Endothelial cell of umbilical vein (primary cell): ENCODE measurements around the gene MTR.

Experiments
- EZH2 ChIP-seq: IDR thresholded peaks from 2 replicates; pipeline ENCODE4 v1.6.1; 2012; ENCODE audit warnings: borderline replicate concordance, low read depth, mild to moderate bottlenecking, moderate library complexity, low read length, inconsistent platforms; ENCODE audit not compliant: severe bottlenecking
- FOS ChIP-seq: IDR thresholded peaks from 2 replicates; pipeline ENCODE4 v1.6.1; 2011; ENCODE audit warnings: mild to moderate bottlenecking, low read length, moderate library complexity, borderline replicate concordance; ENCODE audit not compliant: insufficient read depth
- GATA2 ChIP-seq: IDR thresholded peaks from 2 replicates; pipeline ENCODE4 v1.7.0; 2011; ENCODE audit warnings: low read depth, mild to moderate bottlenecking, moderate library complexity, mixed read lengths, low read length; ENCODE audit not compliant: insufficient read length, insufficient read depth
- JUN ChIP-seq: IDR thresholded peaks from 2 replicates; pipeline ENCODE4 v1.6.1; 2011; ENCODE audit warnings: borderline replicate concordance, low read depth; ENCODE audit not compliant: insufficient read length, insufficient read depth
- MYC ChIP-seq: IDR thresholded peaks from one replicate; pipeline ENCODE4 v1.6.1; 2011; ENCODE audit warnings: mild to moderate bottlenecking, low read depth, low read length
- POLR2A ChIP-seq: IDR thresholded peaks from 2 replicates; pipeline ENCODE4 v1.6.1; 2012; ENCODE audit warnings: low read depth, mild to moderate bottlenecking, control low read depth, low read length
- POLR2AphosphoS5 ChIP-seq: IDR thresholded peaks from 2 replicates; pipeline ENCODE4 v1.6.1; 2012; ENCODE audit warnings: low read depth, mild to moderate bottlenecking, control low read depth, low read length, moderate library complexity; ENCODE audit not compliant: insufficient read depth
- TF ChIP-seq, protein P1 (sequence below), 2 donors: IDR thresholded peaks; 1 replicate in 1 of 2; 2 replicates in 1 of 2; pipeline ENCODE4 v1.5.1; 2011; ENCODE audit warnings: low read length in 2 of 2, mild to moderate bottlenecking in 2 of 2, moderate library complexity in 2 of 2, control low read depth in 1 of 2, inconsistent platforms in 1 of 2, low read depth in 1 of 2; ENCODE audit not compliant: insufficient read depth in 1 of 2; ENCODE audit errors: extremely low read depth in 1 of 2

DNA sequence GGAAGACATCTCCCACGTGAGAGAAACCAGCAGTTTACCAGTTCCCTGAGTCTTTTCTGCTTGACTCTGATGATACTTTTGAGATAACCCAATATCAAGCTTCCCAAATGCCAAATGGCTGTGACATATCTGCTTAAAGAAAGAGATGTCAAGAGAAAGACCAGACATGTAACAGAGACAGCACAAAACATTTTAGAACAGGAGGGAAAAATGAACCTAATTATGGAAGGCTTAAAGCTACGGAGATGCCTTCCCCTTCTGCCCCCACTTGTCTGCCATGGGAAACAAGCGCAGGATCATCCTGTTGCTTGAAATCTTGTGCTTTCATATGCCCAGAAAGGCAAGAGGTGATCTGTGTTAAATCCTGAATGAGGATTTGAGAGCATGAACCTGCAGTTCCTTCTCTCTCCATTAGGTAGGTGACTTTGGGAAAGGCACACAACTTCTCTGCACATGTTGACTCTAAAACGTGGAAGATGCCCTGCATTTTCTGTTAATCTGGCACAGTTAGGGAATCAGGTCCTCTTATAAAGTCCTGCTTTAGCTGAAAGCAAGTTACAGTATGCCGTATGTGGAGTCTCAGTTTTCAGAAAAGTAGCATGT, 46.7 kb upstream of the MTR start:
- TF ChIP-seq, protein P1, sequence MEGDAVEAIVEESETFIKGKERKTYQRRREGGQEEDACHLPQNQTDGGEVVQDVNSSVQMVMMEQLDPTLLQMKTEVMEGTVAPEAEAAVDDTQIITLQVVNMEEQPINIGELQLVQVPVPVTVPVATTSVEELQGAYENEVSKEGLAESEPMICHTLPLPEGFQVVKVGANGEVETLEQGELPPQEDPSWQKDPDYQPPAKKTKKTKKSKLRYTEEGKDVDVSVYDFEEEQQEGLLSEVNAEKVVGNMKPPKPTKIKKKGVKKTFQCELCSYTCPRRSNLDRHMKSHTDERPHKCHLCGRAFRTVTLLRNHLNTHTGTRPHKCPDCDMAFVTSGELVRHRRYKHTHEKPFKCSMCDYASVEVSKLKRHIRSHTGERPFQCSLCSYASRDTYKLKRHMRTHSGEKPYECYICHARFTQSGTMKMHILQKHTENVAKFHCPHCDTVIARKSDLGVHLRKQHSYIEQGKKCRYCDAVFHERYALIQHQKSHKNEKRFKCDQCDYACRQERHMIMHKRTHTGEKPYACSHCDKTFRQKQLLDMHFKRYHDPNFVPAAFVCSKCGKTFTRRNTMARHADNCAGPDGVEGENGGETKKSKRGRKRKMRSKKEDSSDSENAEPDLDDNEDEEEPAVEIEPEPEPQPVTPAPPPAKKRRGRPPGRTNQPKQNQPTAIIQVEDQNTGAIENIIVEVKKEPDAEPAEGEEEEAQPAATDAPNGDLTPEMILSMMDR (IDR thresholded peaks at IDR 0.05; ENCODE audit: extremely low read depth in 1 of 2, insufficient read depth in 1 of 2, low read depth in 1 of 2, low read length in 2 of 2) = peak; percentile 9
- TF ChIP-seq POLR2AphosphoS5 (no peak), POLR2A (no peak), FOS (no peak), EZH2 (no peak), MYC (no peak), JUN (no peak), GATA2 (no peak)
